Activated naive CD8-positive, alpha-beta T cell treated with anti-CD3 and anti-CD28 coated beads, Interleukin-2, amount 50 U/mL, for 24 hours (primary cell): ENCODE measurements around the gene STRN4.
A peak's percentile ranks its signal among the peaks of the same experiment; 100 is the strongest.

Source experiments
- ATAC-seq: fragments of 150-1000 bp; cut with Tn5 transposase; one replicate; pipeline ENCODE4 v1.10.0; 2021
- DNase-seq: peaks from one replicate; pipeline ENCODE4 v3.0.0; 2021
- H3K27ac Mint-ChIP-seq: one replicate; pipeline ENCODE4 v1.8.0; 2021; ENCODE audit warnings: mild to moderate bottlenecking, mixed read lengths
- H3K27me3 Mint-ChIP-seq: one replicate; pipeline ENCODE4 v1.8.0; 2021; ENCODE audit warnings: mixed read lengths
- H3K36me3 Mint-ChIP-seq: one replicate; pipeline ENCODE4 v1.8.0; 2021; ENCODE audit warnings: low read depth, mixed read lengths
- H3K4me1 Mint-ChIP-seq: one replicate; pipeline ENCODE4 v1.8.0; 2021; ENCODE audit warnings: mixed read lengths
- H3K4me3 Mint-ChIP-seq: one replicate; pipeline ENCODE4 v1.8.0; 2021; ENCODE audit warnings: mild to moderate bottlenecking, moderate library complexity, mixed read lengths
- H3K9me3 Mint-ChIP-seq: one replicate; pipeline ENCODE4 v1.8.0; 2021; ENCODE audit warnings: mixed read lengths

STRN4 gene

GRCh38 chr19:46698395-46699321, 47.6 kb downstream of the STRN4 start:
- H3K4me3 Mint-ChIP-seq: no peak overlapping the region
- H3K27me3 Mint-ChIP-seq: no peaks in the 10 kb centered on the region
- no peak for DNase-seq
- peak overlapping the region; percentile 72 for H3K27ac Mint-ChIP-seq
- ATAC-seq: no peak
- peaks cover 45% of the 10 kb centered on the region for H3K36me3 Mint-ChIP-seq
- no peaks in the 10 kb centered on the region for H3K4me1 Mint-ChIP-seq
- H3K9me3 Mint-ChIP-seq: no peaks in the 10 kb centered on the region

- ATAC-seq (peak; percentile 48), DNase-seq (peak; percentile 36)
- peaks cover 49% of the 10 kb centered on the region for H3K36me3 Mint-ChIP-seq
- no peaks in the 10 kb centered on the region for H3K27me3 Mint-ChIP-seq
- no peaks in the 10 kb centered on the region for H3K4me1 Mint-ChIP-seq
- no peak overlapping the region for H3K27ac Mint-ChIP-seq
- no peaks in the 10 kb centered on the region for H3K9me3 Mint-ChIP-seq
- no peak overlapping the region for H3K4me3 Mint-ChIP-seq
Observed at GRCh38 chr19:46697204-46697960, 48.9 kb downstream of the STRN4 start.

GRCh38 chr19:46696866-46697203, 49.4 kb downstream of the STRN4 start:
- H3K27ac Mint-ChIP-seq: no peak overlapping the region
- H3K9me3 Mint-ChIP-seq: no peaks in the 10 kb centered on the region
- no peaks in the 10 kb centered on the region for H3K4me1 Mint-ChIP-seq
- peaks cover 50% of the 10 kb centered on the region for H3K36me3 Mint-ChIP-seq
- no peak overlapping the region for H3K4me3 Mint-ChIP-seq
- no peak for ATAC-seq
- no peak for DNase-seq
- H3K27me3 Mint-ChIP-seq: no peaks in the 10 kb centered on the region

- ATAC-seq (no peak), DNase-seq (no peak)
- Mint-ChIP-seq H3K36me3 (peaks cover 53% of the 10 kb centered on the region), H3K4me3 (no peak overlapping the region), H3K9me3 (no peaks in the 10 kb centered on the region), H3K4me1 (no peaks in the 10 kb centered on the region), H3K27me3 (no peaks in the 10 kb centered on the region), H3K27ac (no peak overlapping the region)
Observed at GRCh38 chr19:46696052-46696451, 50.2 kb downstream of the STRN4 start.

GRCh38 chr19:46693760-46694159, 52.5 kb downstream of the STRN4 start:
- H3K27ac Mint-ChIP-seq: no peak overlapping the region
- ATAC-seq (no peak), DNase-seq (no peak)
- no peak overlapping the region for H3K4me3 Mint-ChIP-seq
- H3K36me3 Mint-ChIP-seq: peaks cover 56% of the 10 kb centered on the region
- no peaks in the 10 kb centered on the region for H3K4me1 Mint-ChIP-seq
- H3K27me3 Mint-ChIP-seq: no peaks in the 10 kb centered on the region
- no peaks in the 10 kb centered on the region for H3K9me3 Mint-ChIP-seq

- Mint-ChIP-seq H3K27me3 (no peaks in the 10 kb centered on the region), H3K4me1 (no peaks in the 10 kb centered on the region), H3K4me3 (no peak overlapping the region)
Observed at GRCh38 chr19:46692918-46693722, 53.1 kb downstream of the STRN4 start.

GRCh38 chr19:46691948-46692347, 54.3 kb downstream of the STRN4 start:
- H3K9me3 Mint-ChIP-seq: no peaks in the 10 kb centered on the region
- ATAC-seq (no peak), DNase-seq (no peak)
- no peaks in the 10 kb centered on the region for H3K27me3 Mint-ChIP-seq
- H3K36me3 Mint-ChIP-seq: peaks cover 61% of the 10 kb centered on the region
- H3K27ac Mint-ChIP-seq: no peak overlapping the region
- no peak overlapping the region for H3K4me3 Mint-ChIP-seq
- no peaks in the 10 kb centered on the region for H3K4me1 Mint-ChIP-seq

More at GRCh38 chr19:46692918-46693722, 53.1 kb downstream of the STRN4 start:
- Mint-ChIP-seq H3K27ac (peak overlapping the region; percentile 27), H3K36me3 (peaks cover 55% of the 10 kb centered on the region), H3K9me3 (no peaks in the 10 kb centered on the region)
- DNase-seq: no peak
- no peak for ATAC-seq

- H3K27ac Mint-ChIP-seq: no peak overlapping the region
- H3K4me1 Mint-ChIP-seq: no peaks in the 10 kb centered on the region
- H3K27me3 Mint-ChIP-seq: no peaks in the 10 kb centered on the region
- H3K4me3 Mint-ChIP-seq: no peak overlapping the region
- DNase-seq: no peak
- no peaks in the 10 kb centered on the region for H3K9me3 Mint-ChIP-seq
- ATAC-seq: no peak
- H3K36me3 Mint-ChIP-seq: peaks cover 57% of the 10 kb centered on the region
Observed at GRCh38 chr19:46691104-46691503, 55.1 kb downstream of the STRN4 start.

- ATAC-seq (no peak), DNase-seq (no peak)
- H3K4me3 Mint-ChIP-seq: no peak overlapping the region
- H3K4me1 Mint-ChIP-seq: no peaks in the 10 kb centered on the region
- H3K36me3 Mint-ChIP-seq: peaks cover 54% of the 10 kb centered on the region
- H3K27me3 Mint-ChIP-seq: no peaks in the 10 kb centered on the region
- no peaks in the 10 kb centered on the region for H3K9me3 Mint-ChIP-seq
- H3K27ac Mint-ChIP-seq: no peak overlapping the region
Observed at GRCh38 chr19:46689358-46689757, 56.9 kb downstream of the STRN4 start.

- no peaks in the 10 kb centered on the region for H3K9me3 Mint-ChIP-seq
- H3K4me1 Mint-ChIP-seq: no peaks in the 10 kb centered on the region
- no peak for DNase-seq
- ATAC-seq: no peak
- peaks cover 50% of the 10 kb centered on the region for H3K36me3 Mint-ChIP-seq
- H3K4me3 Mint-ChIP-seq: no peak overlapping the region
- H3K27me3 Mint-ChIP-seq: no peaks in the 10 kb centered on the region
- H3K27ac Mint-ChIP-seq: no peak overlapping the region
Observed at GRCh38 chr19:46687438-46688145, 58.7 kb downstream of the STRN4 start.

- DNase-seq: no peak
- Mint-ChIP-seq H3K36me3 (peaks cover 32% of the 10 kb centered on the region), H3K4me3 (no peak overlapping the region)
Observed at GRCh38 chr19:46685189-46685588, 61.1 kb downstream of the STRN4 start.

GRCh38 chr19:46678110-46678732, 68.0 kb downstream of the STRN4 start:
- Mint-ChIP-seq H3K27me3 (no peaks in the 10 kb centered on the region), H3K4me3 (no peak overlapping the region), H3K4me1 (peaks cover 2% of the 10 kb centered on the region), H3K36me3 (peaks cover 50% of the 10 kb centered on the region), H3K27ac (no peak overlapping the region), H3K9me3 (no peaks in the 10 kb centered on the region)
- DNase-seq: peak; percentile 72
- peak; percentile 80 for ATAC-seq

More at GRCh38 chr19:46685189-46685588, 61.1 kb downstream of the STRN4 start:
- Mint-ChIP-seq H3K4me1 (no peaks in the 10 kb centered on the region), H3K27ac (peak overlapping the region; percentile 29), H3K27me3 (no peaks in the 10 kb centered on the region), H3K9me3 (no peaks in the 10 kb centered on the region)
- no peak for ATAC-seq

- H3K36me3 Mint-ChIP-seq: peaks cover 42% of the 10 kb centered on the region
Observed at GRCh38 chr19:46674416-46675178, 71.7 kb downstream of the STRN4 start.

More at GRCh38 chr19:46674416-46675178, 71.7 kb downstream of the STRN4 start:
- peaks cover 2% of the 10 kb centered on the region for H3K4me1 Mint-ChIP-seq
- H3K4me3 Mint-ChIP-seq: no peak overlapping the region
- no peak overlapping the region for H3K27ac Mint-ChIP-seq
- ATAC-seq (peak; percentile 7), DNase-seq (no peak)
- H3K9me3 Mint-ChIP-seq: no peaks in the 10 kb centered on the region
- H3K27me3 Mint-ChIP-seq: no peaks in the 10 kb centered on the region
